Stimulated activated CD8-positive, alpha-beta memory T cell treated with anti-CD3 and anti-CD28 coated beads, Interleukin-7, amount 100 ng/mL, for 48 hours (primary cell): ENCODE measurements around the gene DRD1.
"Not testable (repeated sequence)": the region's sequence is repeated elsewhere in the genome, so short reads cannot be mapped to it uniquely, and the experiment has no call there.

Experiments
- DNase-seq, 2 donors: peaks; one replicate each; pipeline ENCODE4 v3.0.0-alpha.2; 2020; ENCODE audit warnings: low read depth in 1 of 2; ENCODE audit errors: extremely low read depth in 1 of 2

DRD1 gene

DNA sequence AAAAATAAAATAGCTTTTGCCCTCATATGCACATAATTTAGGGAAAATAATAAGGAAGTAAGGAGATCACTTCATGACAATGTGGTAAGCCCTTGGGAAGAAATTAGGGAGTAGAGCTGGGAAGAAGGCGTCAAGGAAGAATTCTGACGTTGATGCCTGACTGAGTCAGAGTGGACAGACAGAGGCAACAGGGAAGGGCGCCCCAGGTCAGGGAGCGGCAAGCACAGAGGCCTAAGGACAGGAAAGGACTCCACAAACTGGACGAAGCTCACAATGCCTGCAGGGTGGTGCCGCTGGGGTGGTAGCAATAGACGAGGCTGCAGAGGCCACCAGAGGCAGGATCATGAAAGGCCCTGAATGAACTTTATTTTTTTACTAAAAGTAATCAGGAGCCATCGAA is 7.6 kb downstream of the DRD1 start:
- DNase-seq: no peak

DNA sequence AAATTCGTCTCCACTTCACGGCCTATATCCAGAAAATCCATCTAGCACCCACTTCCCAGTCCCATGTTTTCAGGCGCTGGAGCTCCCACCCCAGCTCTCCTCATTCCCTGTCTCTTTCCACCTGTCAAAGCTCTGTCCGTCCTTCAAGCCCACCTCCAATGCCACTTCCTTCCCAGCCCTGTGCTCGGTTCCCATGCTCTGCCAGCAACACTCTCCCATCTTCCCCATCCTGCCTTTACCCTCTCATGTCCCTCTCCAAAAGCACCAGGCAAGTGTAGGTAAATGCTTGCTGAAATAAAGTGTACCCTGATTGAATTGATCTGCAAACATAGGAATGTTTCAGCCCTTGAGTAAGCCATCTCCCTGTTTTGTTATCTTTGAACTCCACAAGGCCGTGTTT is 9.2 kb downstream of the DRD1 start:
- DNase-seq: no peak

DNA sequence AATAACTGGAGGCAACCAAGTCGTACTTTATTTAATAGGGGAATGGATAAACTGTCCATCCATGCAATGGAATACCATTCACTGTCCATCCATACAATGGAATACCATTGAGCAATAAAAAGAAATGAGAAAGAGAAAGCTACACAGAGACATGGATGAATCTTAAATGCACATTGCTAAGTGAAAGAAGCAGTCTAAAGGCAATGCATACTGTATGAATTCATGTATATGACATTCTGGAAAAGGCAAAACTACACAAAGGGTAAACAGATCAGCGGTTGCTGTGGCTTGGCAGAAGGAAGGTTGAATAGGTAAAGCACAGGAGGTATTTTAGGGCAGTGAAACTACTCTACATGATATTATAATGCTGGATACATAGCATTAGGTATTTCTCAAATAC is 16.2 kb downstream of the DRD1 start:
- no peak for DNase-seq

- DNase-seq: not testable (repeated sequence)
These were observed 19.4 kb downstream of the DRD1 start for GRCh38 chr5:175424594-175424993.

- DNase-seq: no peak
These were observed 21.9 kb downstream of the DRD1 start for GRCh38 chr5:175422058-175422457.

- DNase-seq: no peak
These were observed 23.6 kb downstream of the DRD1 start for GRCh38 chr5:175420383-175420782.

DNA sequence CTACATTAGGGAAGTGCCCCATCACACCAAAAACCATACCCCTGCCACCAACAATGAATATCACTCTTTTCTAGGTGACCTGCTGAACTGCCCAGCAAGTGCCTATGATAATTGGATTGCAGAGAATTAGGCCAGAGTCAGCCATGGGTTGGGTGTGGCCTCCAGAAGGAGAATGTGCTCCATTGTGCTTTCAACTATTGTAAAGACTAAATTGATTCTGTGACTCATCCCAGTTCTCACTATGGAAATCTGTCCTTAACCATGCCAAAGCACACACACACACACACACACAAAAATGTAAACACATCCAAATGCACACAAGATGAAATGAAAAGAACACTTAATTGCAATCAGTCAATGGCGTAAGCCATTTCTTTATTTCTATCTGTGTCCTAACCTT is 25.7 kb downstream of the DRD1 start:
- no peak for DNase-seq

GRCh38 chr5:175417384-175417783 is 26.6 kb downstream of the DRD1 start:
- DNase-seq: no peak

DNA sequence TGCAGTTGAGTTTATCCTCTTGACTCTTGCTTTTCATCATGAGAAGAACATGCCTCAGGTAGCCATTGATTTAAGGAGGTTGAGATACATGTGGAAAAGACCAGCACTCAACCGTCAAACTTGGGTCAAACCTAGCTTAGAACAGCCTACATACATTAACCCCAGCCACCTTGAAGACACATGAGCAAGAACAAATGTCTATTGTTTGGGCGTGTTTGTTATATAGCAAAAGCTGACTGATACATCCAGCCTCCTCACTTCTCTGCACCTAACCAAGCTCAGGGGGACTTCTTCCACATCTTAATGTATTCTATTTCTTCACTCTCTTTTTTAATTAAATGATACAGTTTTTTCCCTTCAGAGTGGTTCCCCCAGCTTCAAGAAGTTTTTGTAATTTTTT is 28.7 kb downstream of the DRD1 start:
- no peak for DNase-seq

GRCh38 chr5:175410926-175411325 is 33.1 kb downstream of the DRD1 start:
- DNase-seq: no peak

- DNase-seq: no peak
These were observed 37.7 kb downstream of the DRD1 start for GRCh38 chr5:175406300-175406699.

DNA sequence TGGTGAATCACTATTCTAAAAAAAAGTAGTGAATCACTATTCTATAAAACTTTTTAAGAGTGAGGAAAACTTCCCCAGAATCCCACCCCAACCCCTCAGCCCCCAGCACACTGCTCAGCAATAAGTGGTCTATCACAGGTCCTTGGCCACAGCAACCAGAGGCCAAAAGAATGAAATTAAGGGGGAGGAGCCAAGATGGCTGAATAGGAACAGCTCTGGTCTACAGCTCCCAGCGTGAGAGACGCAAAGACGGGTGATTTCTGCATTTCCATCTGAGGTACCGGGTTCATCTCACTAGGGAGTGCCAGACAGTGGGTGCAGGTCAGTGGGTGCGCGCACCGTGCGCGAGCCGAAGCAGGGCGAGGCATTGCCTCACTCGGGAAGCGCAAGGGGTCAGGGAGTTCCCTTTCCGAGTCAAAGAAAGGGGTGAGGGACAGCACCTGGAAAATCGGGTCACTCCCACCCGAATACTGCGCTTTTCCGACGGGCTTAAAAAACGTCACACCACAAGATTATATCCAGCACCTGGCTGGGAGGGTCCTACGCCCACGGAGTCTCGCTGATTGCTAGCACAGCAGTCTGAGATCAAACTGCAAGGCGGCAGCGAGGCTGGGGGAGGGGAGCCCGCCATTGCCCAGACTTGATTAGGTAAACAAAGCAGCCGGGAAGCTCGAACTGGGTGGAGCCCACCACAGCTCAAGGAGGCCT is 46.2 kb downstream of the DRD1 start:
- DNase-seq: not testable (repeated sequence)

GRCh38 chr5:175395430-175395829 is 48.6 kb downstream of the DRD1 start:
- not testable (repeated sequence) for DNase-seq

DNA sequence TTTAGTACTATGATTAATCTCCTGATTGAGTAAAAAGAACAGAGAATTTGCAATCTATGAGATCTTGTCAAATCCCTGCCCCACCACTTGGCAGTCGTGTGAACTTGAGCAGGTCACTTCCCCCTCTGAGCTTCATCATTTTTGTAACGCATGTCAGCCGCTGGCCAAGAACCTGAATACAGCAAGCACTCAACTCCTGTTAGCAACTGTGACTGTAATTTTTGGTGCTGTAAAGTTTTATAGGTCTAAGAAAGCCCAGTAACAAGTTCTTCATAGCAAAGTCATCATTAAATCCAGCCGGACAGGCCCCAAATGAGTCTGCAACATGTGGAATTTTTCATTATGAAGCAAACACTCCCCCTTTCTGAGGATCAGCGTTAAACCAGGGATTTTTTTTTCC is 49.4 kb downstream of the DRD1 start:
- DNase-seq: no peak

GRCh38 chr5:175393897-175394296 is 50.1 kb downstream of the DRD1 start:
- DNase-seq: no peak

DNA sequence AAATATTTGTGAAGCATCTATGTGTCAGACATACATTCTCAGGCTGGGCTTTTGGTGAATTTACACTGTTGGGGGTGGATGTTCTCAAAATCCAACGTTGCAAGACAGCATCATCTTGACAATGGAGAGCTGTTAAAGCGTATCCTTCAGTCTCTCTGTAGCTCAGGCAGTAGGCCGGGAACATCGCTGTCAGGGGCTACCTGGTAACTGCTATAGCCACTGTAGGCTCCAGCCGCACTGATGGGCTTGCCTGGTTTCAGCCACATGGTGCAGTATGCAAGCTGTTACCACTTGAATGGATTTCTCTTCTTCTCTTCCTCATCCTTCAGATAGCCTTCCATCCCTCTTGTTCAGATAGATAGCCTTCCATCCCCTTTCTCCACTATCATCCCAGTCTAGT is 51.7 kb downstream of the DRD1 start:
- no peak for DNase-seq

- DNase-seq: no peak
These were observed 53.5 kb downstream of the DRD1 start for GRCh38 chr5:175390352-175391083.
